GM21360 (cell line): ENCODE results near the gene ZBTB1.

Source experiments
- ATAC-seq: cut with Tn5 transposase; IDR thresholded peaks from one replicate; pipeline ENCODE4 v1.9.1; 2021; ENCODE audit warnings: mild to moderate bottlenecking, moderate library complexity; ENCODE audit not compliant: unreplicated experiment

The ZBTB1 gene, protein sequence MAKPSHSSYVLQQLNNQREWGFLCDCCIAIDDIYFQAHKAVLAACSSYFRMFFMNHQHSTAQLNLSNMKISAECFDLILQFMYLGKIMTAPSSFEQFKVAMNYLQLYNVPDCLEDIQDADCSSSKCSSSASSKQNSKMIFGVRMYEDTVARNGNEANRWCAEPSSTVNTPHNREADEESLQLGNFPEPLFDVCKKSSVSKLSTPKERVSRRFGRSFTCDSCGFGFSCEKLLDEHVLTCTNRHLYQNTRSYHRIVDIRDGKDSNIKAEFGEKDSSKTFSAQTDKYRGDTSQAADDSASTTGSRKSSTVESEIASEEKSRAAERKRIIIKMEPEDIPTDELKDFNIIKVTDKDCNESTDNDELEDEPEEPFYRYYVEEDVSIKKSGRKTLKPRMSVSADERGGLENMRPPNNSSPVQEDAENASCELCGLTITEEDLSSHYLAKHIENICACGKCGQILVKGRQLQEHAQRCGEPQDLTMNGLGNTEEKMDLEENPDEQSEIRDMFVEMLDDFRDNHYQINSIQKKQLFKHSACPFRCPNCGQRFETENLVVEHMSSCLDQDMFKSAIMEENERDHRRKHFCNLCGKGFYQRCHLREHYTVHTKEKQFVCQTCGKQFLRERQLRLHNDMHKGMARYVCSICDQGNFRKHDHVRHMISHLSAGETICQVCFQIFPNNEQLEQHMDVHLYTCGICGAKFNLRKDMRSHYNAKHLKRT

DNA sequence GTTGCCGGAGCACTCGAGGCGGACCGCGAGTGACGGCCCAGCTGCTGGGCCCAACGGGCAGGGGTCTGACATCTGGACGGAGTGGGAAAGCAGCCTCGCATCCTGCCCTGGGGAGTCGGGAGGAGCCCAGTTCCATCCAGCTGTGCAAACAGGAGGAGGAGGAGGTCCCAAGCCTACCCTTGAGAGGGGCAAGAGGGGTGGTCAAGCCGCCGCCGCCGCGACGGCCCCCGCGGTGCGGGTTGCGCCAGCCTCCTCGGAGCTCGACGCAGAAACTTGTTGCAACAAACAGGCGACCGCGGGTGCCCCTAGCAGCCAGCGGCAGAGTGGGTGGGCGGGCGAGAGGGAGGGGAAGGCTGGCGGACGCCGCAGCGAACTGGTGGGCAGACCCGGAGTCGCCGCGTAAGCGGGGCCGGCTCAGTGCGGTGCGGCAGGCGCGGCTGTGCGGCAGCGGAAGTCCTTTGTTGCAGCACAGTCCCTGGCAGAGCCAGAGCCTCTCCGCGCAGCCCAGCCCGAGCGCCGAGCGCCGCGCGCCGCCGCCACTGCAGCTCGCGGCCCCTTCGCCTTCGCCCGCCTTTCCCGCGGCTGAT, at the start of gene ZBTB1:
Gene ZBTB1, plus strand, starts transcription at position 461 of the 587 bp plus-strand sequence. CDS start 16,735 bp downstream, outside the sequence.
- peak; percentile 19 for ATAC-seq

DNA sequence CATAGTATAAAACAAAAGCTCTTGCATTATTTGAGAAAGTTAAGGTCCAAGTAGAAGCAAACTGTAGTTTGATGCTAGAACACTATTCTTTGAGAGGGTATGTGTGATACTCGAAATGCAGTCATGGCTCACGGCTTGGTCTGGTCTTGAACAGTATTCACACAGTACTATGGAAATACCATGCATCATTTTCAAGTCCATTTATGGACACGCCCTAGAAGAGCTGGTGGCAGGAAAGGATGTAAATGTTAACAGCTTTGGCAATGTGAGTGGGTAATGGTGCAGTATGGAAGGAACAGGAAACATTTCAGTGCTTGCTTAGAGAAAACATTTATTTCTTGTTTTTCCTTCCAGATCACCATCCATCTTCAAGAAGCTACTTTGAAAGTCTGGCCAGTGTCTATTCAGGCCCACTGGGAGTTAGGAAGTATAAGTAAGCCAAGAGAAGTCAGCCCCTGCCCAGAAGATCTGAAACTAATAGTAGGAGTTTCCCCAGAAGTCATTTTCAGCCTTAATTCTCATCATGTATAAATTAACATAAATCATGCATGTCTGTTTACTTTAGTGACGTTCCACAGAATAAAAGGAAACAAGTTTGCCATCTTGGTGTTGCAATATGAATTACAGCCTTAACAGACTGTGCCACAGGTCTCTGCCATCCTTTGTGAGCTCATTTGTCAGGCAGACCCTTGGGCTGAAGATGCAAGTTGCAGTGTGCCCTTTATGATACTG, 45.0 kb upstream of the ZBTB1 start:
- no peak for ATAC-seq

- no peak for ATAC-seq
These were observed 43.3 kb upstream of the ZBTB1 start for GRCh38 chr14:64461221-64461620.

DNA sequence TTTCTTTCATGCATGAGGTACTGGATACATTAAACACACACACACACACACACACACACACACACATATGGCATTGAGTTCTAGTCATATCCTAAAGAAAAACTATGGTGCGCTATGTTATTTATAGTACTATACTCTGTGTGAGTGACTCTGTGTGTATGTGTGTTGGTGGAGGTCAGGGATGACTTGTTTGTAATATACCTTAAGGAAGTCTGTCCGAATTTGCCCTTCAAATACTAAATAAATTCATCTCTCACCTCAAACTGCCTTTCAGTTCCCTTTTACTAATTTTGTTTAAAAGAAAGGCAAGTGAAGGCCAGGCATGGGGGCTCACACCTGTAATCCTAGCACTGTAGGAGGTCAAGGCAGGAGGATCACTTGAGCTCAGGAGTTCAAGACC, 41.4 kb upstream of the ZBTB1 start:
- no peak for ATAC-seq

GRCh38 chr14:64463873-64464272, 40.7 kb upstream of the ZBTB1 start:
- no peak for ATAC-seq

DNA sequence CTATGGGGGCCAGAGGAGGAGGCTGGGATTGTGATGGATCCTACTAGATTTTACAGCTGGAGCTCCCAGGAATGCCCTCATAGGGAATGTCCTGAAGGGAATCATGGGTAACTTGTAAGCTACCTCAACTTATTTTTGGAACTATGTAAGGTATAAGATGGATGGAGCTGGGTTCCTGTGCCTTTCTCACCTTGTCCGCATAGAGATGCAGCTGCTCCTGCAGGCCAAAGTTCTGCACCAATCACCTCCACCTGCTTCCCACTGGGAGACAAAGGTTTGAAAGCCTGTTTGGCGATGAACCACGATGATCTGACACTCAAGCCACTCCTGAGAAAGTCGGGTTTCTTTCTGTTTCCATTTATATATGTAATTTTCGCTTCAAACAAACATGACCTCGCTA, 39.9 kb upstream of the ZBTB1 start:
- no peak for ATAC-seq

DNA sequence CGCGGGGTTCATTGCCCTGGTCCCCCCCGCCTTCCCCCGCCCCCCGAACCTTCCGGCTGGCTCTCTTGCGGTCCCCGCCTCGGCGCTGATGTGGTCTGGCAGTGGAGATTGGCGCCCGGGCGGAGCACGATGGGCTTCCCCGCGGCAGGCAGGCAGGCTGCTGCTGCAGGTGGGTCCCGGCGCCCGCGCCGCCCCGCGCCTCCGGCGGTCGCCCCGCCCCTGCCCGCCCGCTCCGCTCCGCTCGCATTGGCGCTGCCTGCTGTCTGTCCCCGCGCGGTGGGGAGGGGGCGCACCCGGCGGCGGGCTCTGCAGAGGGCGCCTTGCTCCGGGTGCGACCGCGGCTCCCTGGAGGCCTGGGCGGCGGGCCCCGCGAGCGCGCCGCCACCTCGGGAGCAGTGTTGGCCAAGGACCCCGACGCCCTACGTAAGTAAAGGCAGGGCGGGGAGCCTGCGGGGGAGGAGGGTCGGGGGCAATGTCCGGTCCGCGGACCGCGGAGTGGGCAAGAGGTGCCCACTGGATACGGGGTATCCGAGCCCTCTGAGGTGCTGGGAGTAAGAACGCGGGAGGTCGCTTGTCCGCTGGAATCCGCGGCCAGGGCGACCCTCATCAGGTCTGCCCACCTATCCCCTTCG, 39.3 kb upstream of the ZBTB1 start, which contains the start of gene AKAP5:
Gene AKAP5, plus strand, starts transcription at position 309 of the 632 bp plus-strand sequence. CDS start 2,896 bp downstream, outside the sequence.
- ATAC-seq = peak; percentile 50

DNA sequence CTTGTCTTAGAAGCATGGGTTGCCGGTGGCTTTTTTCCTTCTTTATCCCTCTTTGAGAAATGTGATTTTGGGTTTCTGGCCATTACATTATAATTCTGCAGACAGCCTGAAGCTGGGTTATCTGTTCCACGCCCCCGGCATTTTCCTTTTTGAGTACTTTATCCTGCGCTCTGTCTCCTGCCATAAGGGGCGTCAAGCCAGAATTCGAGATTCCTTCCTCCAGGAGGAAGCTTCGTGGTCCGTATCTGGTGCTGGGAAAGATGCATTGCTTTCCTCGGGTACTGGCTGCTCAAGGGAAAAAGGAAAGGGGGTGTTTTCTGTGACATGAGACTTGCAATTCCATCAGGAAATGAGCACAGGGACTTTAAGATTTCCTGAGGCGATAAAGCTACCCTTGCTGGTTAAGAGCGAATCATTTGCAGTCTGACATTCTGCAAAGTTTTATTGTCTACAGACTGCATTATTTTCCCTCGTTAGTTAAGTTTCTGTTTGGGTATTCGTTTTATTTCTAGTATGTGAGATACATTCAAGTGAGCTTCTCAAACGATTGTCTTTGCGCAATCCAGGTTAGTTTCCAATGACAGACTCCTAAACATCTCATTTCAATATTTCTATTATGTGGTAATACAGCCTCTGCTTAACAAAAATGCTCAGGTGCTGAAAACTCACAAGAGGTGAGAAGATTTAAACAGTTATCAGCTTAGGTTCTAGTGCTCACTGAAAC, 38.6 kb upstream of the ZBTB1 start:
- ATAC-seq = no peak

DNA sequence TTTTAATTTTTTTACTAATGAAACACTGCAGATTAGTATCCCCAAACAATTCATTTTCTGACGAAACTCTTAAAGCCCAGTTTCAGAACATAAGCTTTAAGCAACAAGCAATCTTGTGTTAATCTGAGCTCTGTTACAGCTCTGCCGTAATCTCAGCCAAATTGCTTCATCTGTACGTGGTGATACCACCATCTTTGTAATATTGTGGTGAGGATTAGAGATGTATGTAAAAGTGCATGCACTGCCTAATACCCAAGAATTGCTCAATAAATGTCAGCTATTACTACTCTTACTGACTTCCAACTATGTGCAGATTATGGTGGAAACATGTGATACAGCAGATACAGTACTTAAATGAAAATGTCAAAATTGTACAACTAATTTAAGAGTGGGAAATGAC, 37.5 kb upstream of the ZBTB1 start:
- ATAC-seq = no peak

DNA sequence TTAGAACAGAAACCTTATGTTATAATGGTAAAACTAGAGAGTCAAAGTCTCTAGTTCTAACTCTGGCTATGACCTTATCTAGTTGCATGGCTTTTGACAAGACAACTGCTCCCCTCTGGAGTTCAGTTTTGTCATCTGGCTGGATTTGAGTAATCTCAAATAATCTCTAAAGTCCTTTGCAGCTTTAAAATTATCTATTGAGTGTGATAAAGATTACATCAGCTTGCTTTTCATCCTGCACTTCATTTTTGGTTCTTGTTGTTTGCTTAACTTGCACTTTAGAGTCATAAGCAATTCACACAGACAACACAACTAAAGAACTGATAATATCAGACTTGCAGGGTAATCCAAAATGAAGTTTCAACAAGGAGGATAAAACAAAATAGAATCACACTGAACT, 37.0 kb upstream of the ZBTB1 start:
- no peak for ATAC-seq

DNA sequence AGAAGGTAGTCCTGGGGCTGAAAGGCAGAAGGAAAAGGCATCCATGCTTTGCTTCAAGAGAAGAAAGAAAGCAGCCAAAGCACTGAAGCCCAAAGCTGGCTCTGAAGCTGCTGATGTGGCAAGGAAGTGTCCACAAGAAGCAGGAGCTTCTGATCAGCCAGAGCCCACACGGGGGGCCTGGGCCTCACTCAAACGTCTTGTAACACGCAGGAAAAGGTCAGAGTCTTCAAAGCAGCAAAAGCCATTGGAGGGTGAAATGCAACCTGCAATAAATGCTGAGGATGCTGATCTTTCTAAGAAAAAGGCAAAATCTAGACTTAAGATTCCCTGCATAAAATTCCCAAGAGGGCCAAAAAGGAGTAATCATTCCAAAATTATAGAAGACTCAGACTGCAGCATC, 36.1 kb upstream of the ZBTB1 start:
- ATAC-seq = no peak

- ATAC-seq = no peak
These were observed 30.5 kb upstream of the ZBTB1 start for GRCh38 chr14:64474041-64474440.

- no peak for ATAC-seq
These were observed 29.9 kb upstream of the ZBTB1 start for GRCh38 chr14:64474698-64475097.

DNA sequence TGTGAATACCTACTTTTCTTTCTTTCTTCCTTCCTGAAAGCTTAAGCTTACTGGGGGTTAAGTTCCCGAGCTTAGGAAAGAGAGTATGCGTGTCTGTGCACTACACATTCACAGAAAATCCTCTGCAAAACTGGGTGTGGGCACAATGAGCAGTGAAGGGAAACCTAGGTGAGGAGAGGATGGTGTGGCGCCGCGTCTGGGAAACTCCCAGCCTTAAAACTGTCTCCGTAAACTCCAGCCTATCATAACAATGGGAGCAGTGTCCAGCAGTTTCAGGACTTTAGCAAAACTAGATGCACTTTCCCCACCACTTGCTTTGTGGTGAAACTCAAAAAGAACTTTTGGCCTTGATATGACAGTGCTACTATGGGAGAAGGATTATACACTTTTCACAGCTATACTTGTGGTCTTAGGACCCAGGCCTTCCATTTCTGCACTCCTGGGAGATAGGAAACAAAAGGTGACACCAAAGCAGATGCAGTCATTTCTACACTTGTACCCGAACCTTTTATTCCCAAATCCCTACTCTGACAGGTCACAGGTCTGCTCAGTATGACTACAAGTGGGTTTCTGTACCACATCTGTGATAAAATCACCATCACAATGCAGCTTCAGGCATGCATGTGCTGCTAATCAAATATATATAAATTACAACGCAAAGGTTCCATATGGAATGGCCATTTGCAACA, 28.8 kb upstream of the ZBTB1 start:
- ATAC-seq = no peak

DNA sequence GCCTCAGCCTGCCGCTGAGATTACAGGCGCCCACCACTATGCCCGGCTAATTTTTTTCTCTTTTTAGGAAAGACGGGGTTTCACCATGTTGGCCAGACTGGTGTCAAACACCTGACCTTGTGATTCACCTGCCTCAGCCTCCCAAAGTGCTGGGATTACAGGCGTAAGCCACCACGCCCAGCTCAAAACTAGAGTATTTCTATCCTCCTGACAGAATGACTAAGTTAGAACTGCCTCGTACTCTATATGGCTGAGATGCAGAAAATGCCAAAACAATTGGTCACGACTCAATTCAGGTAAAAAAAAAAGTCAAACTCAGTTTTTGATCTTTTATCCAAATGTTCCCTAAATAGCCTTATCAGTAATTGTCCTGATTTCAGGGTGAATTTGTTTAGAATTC, 28.1 kb upstream of the ZBTB1 start:
- no peak for ATAC-seq

DNA sequence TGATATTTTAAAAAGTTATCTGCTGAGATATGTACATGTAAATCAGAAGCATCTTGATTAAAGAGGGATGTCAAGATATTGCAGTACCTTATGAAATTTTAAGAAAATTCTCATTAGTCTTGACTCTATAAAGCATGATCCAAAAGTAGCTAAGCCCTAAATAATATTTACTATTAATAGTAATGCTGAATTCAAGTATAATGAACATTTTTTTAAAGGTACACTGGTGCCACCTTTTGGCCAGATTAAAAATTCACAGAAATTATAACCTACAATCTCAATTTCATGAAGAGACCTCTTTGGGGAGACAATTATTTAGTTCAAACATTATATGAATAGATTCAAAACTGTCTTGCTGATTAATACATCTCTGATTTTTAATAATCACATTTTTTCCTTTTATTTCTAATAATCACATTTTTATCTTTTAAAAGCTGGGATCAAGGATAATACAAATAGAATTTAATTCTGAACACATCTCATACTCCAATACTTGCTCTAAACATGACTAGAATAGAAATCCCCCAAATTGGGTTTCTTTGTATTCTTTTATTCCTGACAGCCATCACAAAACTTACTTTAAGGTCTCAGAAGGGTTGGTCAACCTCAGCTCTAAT, 25.8 kb upstream of the ZBTB1 start:
- ATAC-seq = no peak

DNA sequence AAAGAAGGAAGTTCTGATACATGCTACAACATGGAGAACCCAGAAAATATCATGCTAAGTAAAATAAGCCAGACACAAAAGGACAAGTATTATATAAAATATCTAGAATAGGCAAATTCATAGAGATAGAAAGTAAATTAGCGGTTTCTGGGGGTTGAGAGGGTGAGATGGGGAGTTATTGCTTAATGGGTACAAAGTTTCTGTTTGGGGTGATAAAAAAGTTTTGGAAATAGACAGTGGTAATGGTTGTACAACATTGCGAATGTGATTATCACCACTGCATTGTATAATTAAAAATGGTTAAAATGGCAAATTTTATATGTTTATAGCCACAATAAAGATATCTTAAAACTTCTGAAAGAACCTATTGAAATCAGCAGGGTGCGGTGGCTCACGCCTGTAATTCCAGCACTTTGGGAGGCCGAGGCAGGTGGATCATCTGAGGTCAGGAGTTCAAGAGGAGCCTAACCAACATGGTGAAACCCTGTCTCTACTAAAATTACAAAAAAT, 15.9 kb upstream of the ZBTB1 start:
- no peak for ATAC-seq

- ATAC-seq = no peak
These were observed 12.9 kb upstream of the ZBTB1 start for GRCh38 chr14:64491637-64492036.

GRCh38 chr14:64493455-64493854, 11.1 kb upstream of the ZBTB1 start:
- no peak for ATAC-seq
